Smooth muscle cell (in vitro differentiated cells): ENCODE measurements around the gene GPR62. TPM values are rescaled to one million over a fixed set of nuclear protein-coding genes. Genes with fewer than 3 reads are reported as not detected.
A peak's percentile ranks its signal among the peaks of the same experiment; 100 is the strongest.

ENCODE experiments used
- DNase-seq: peaks from one replicate; lab custom pipeline; 2025; ENCODE audit not compliant: unreplicated experiment; lab: John Stamatoyannopoulos, UW
- H2AFZ ChIP-seq: fragments of 200-600 bp; sonication (generic); 2 replicates; pipeline ENCODE4 v1.6.0; 2016; ENCODE audit warnings: antibody characterized with exemption, low read depth, mild to moderate bottlenecking
- H3F3A ChIP-seq: fragments of 200-600 bp; sonication (generic); 2 replicates; pipeline ENCODE4 v1.6.0; 2017; ENCODE audit warnings: antibody characterized with exemption, low read depth
- H3K27ac ChIP-seq: fragments of 200-600 bp; sonication (generic); 2 replicates; pipeline ENCODE4 v1.5.1; 2016; ENCODE audit warnings: low read depth, mild to moderate bottlenecking
- H3K27me3 ChIP-seq: fragments of 200-600 bp; sonication (generic); 2 replicates; pipeline ENCODE4 v1.6.1; 2016; ENCODE audit warnings: low read depth, mild to moderate bottlenecking
- H3K36me3 ChIP-seq: fragments of 200-600 bp; sonication (generic); 2 replicates; pipeline ENCODE4 v1.5.1; 2016; ENCODE audit warnings: low read depth
- H3K4me1 ChIP-seq: fragments of 200-600 bp; sonication (generic); 2 replicates; pipeline ENCODE4 v1.5.1; 2016; ENCODE audit warnings: low read depth
- H3K4me2 ChIP-seq: fragments of 200-600 bp; sonication (generic); 2 replicates; pipeline ENCODE4 v1.6.0; 2016; ENCODE audit warnings: mild to moderate bottlenecking
- H3K4me3 ChIP-seq: fragments of 200-600 bp; sonication (generic); 2 replicates; pipeline ENCODE4 v1.5.1; 2016; ENCODE audit warnings: mild to moderate bottlenecking
- H3K79me2 ChIP-seq: fragments of 200-600 bp; sonication (generic); 2 replicates; pipeline ENCODE4 v1.6.0; 2016; ENCODE audit warnings: low read depth, mild to moderate bottlenecking
- H3K9ac ChIP-seq: fragments of 200-600 bp; sonication (generic); 2 replicates; pipeline ENCODE4 v1.6.0; 2016; ENCODE audit warnings: low read depth
- H3K9me3 ChIP-seq: fragments of 200-600 bp; sonication (generic); replicated peaks from 2 replicates; pipeline ENCODE4 v1.5.1; 2016; ENCODE audit warnings: low read depth
- H4K20me1 ChIP-seq: fragments of 200-600 bp; sonication (generic); 2 replicates; pipeline ENCODE4 v1.6.0; 2016; ENCODE audit warnings: low read depth
- WGBS: methylation state at CpG from one replicate; pipeline ENCODE4 v1.1.7; 2016; ENCODE audit warnings: low lambda C conversion rate; 5-methylcytosine and 5-hydroxymethylcytosine counted together
- polyA plus RNA-seq: library from polyadenylated mRNA; unstranded; fragments of >200 nt; fragmentation: Nextera tagmentation; extraction: Ambion mirVana; gene quantifications from 2 replicates; pipeline ENCODE4 v1.2.1, GENCODE V29; 2016
- total RNA-seq: library from RNA; depleted of rRNA; stranded (reverse); fragments of >200 nt; gene quantifications from 2 replicates; pipeline ENCODE4 v1.2.3, GENCODE V29; 2014
- TF ChIP-seq, protein P1 (sequence below): fragments of 200-600 bp; sonication (generic); IDR thresholded peaks from 2 replicates; pipeline ENCODE4 v1.5.1; 2017; ENCODE audit warnings: borderline replicate concordance, mild to moderate bottlenecking, antibody characterized with exemption; ENCODE audit not compliant: insufficient read depth, poor library complexity, severe bottlenecking

GPR62 gene
- total and polyA plus RNA-seq, 2 experiments from 2014 or later = 0.09 to 0.18 TPM

DNA sequence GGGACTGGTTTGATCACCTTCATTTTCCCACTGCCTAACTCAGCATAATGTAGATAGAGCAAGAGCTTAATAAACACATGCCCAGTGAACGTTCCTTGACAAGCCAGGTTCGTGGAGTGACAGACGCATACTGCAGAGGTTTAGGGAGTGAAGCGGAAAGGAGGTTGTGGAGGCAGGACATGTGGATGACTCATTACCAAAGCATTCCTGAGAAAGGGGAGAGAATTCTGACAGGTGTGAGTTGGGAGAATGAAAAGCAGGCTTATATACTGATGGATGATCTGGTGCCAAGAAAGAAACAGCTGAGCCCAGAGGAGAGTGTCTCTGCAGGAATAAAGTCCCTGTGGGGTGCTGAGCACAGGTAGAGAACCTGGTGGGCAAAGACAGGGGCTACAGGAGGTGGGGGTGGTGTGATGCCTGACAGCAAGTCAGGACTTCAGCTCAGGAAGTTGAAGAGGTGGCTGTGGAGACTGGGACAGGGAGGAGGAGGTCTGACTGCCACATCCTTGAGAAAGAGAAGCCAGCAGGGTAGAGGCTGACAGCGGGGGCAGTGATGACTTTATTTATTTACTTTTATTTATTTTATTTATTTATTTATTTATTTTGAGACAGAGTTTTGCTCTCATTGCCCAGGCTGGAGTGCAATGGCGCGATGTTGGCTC is 42.9 kb downstream of the GPR62 start:
- Histone ChIP-seq H3K36me3 (no peaks in the 10 kb centered on the region), H3F3A (peaks cover 12% of the 10 kb centered on the region), H3K4me3 (no peak overlapping the region), H3K9me3 (no peaks in the 10 kb centered on the region), H3K9ac (no peak overlapping the region), H3K79me2 (peaks cover 18% of the 10 kb centered on the region), H3K27ac (peak overlapping the region; percentile 31), H3K27me3 (no peaks in the 10 kb centered on the region), H3K4me2 (no peak overlapping the region), H4K20me1 (peaks cover 10% of the 10 kb centered on the region), H3K4me1 (peaks cover 26% of the 10 kb centered on the region), H2AFZ (no peak overlapping the region)
- TF ChIP-seq, protein P1, sequence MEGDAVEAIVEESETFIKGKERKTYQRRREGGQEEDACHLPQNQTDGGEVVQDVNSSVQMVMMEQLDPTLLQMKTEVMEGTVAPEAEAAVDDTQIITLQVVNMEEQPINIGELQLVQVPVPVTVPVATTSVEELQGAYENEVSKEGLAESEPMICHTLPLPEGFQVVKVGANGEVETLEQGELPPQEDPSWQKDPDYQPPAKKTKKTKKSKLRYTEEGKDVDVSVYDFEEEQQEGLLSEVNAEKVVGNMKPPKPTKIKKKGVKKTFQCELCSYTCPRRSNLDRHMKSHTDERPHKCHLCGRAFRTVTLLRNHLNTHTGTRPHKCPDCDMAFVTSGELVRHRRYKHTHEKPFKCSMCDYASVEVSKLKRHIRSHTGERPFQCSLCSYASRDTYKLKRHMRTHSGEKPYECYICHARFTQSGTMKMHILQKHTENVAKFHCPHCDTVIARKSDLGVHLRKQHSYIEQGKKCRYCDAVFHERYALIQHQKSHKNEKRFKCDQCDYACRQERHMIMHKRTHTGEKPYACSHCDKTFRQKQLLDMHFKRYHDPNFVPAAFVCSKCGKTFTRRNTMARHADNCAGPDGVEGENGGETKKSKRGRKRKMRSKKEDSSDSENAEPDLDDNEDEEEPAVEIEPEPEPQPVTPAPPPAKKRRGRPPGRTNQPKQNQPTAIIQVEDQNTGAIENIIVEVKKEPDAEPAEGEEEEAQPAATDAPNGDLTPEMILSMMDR = no peak
- WGBS = 43% methylated on average over 7 of the region's 7 CpGs
- no peak for DNase-seq

DNA sequence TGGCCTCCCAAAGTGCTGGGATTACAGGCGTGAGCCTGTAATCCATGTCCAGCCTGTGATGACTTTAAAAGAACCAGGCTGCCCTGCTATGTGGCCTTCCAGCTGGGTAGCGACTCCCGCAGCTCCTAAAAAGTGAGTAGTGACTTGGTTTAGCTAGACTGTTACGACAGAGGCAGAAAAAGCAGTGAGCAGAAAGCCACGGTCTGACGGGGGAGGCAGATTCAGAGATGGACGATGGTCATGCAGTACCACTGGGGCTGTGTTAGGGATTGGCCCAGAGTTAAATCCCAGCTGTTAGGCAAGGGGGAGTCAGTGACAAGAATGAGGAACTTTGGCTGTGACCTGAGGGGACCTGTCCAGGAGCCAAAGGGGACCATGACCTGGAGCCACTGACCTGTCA is 43.6 kb downstream of the GPR62 start:
- Histone ChIP-seq H4K20me1 (peaks cover 10% of the 10 kb centered on the region), H3K9me3 (no peaks in the 10 kb centered on the region), H3K79me2 (peaks cover 18% of the 10 kb centered on the region), H3K9ac (no peak overlapping the region), H3K4me3 (no peak overlapping the region), H3K27me3 (no peaks in the 10 kb centered on the region), H2AFZ (no peak overlapping the region), H3K4me1 (peaks cover 30% of the 10 kb centered on the region), H3K4me2 (no peak overlapping the region), H3K27ac (no peak overlapping the region), H3F3A (peaks cover 12% of the 10 kb centered on the region), H3K36me3 (no peaks in the 10 kb centered on the region)
- no peak for DNase-seq
- WGBS = 89% methylated on average over 7 of the region's 7 CpGs
- TF ChIP-seq, protein P1 = no peak

DNA sequence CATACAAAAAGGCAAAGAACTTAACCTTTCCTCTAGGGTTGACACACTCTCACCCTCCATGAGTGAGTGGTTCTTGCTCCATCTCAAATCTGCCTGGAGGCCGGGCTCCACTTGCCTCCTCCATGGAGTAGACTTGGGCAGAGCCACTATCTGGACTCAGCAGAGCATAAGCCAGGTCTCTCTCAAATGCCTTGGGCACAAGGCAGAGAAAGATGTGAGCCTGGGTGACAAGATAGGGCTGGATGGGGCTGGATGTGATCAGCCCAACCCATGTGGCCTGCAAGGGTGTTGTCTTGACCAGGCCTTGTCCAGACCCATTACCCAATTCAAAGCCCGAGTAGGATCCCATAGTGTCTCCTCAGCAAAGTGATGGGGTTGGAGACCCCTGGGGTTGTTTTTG is 44.7 kb downstream of the GPR62 start:
- H3K9ac ChIP-seq = no peak overlapping the region
- no peaks in the 10 kb centered on the region for H3K36me3 ChIP-seq
- no peak overlapping the region for H3K27ac ChIP-seq
- peaks cover 4% of the 10 kb centered on the region for H3F3A ChIP-seq
- no peak overlapping the region for H2AFZ ChIP-seq
- TF ChIP-seq, protein P1 = no peak
- no peaks in the 10 kb centered on the region for H3K9me3 ChIP-seq
- DNase-seq = no peak
- WGBS = 92% methylated on average over 2 of the region's 2 CpGs
- no peak overlapping the region for H3K4me3 ChIP-seq
- peaks cover 30% of the 10 kb centered on the region for H3K4me1 ChIP-seq
- peaks cover 9% of the 10 kb centered on the region for H3K79me2 ChIP-seq
- H3K4me2 ChIP-seq = no peak overlapping the region
- H4K20me1 ChIP-seq = peaks cover under 1% of the 10 kb centered on the region
- H3K27me3 ChIP-seq = no peaks in the 10 kb centered on the region

DNA sequence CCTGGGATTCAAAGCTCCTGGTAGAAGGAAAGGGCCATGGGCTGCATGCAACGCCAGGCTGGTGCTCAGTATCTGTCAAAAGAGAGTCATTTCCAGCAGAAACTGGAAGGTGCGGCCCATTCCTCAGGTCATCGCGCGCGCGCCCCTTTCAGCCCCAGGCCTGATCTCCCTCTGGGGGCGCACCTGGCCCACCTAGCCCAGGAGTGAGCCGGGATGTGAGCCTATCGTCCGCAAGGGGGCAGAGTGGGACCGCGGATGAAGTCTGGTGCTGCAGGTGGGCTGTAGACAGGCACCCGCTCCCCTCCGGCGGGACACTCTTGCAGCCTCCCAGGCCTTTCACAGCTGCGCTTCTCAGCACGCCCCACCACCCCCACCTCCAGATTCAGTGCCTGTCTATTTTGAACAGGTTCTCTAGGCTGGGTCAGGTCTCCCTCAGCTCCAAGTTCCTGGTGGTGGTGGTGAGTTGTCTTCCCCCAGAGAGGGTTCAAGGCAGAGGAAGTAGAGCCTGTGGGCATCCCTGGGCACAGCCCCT is 46.3 kb downstream of the GPR62 start:
- DNase-seq = peak; percentile 30
- TF ChIP-seq, protein P1 = peak; percentile 96
- no peaks in the 10 kb centered on the region for H3K79me2 ChIP-seq
- H3K36me3 ChIP-seq = no peaks in the 10 kb centered on the region
- H3K4me2 ChIP-seq = no peak overlapping the region
- H3K4me1 ChIP-seq = peaks cover 42% of the 10 kb centered on the region
- H2AFZ ChIP-seq = no peak overlapping the region
- H4K20me1 ChIP-seq = no peaks in the 10 kb centered on the region
- no peaks in the 10 kb centered on the region for H3K9me3 ChIP-seq
- no peaks in the 10 kb centered on the region for H3K27me3 ChIP-seq
- H3K27ac ChIP-seq = no peak overlapping the region
- no peaks in the 10 kb centered on the region for H3F3A ChIP-seq
- no peak overlapping the region for H3K9ac ChIP-seq
- 4% methylated on average over 15 of the region's 18 CpGs for WGBS
- no peak overlapping the region for H3K4me3 ChIP-seq
